HepG2 (cell line): ENCODE data around the gene CLEC10A. TPM values are rescaled to one million over a fixed set of nuclear protein-coding genes. Genes with fewer than 3 reads are reported as not detected.
"Not testable (repeated sequence)": the region's sequence is repeated elsewhere in the genome, so short reads cannot be mapped to it uniquely, and the experiment has no call there.

ENCODE experiments used
- ATAC-seq: fragments of 200-7000 bp; cut with Tn5 transposase; 3 replicates; pipeline ENCODE4 v1.9.1; 2020; ENCODE audit warnings: mild to moderate bottlenecking, moderate library complexity
- BruUV-seq: library from RNA; stranded (reverse); fragments of 400-500 nt; replicated peaks from 2 replicates; lab custom pipeline; 2021; lab: Mats Ljungman, UMichigan
- CTCF ChIA-PET: fragments of 300-600 bp; formaldehyde crosslinking; extraction: SDS; loops from one replicate; lab custom pipeline; 2021; ENCODE audit warnings: low total read pairs, inconsistent platforms, low intra/inter-chr PET ratio; lab: Yijun Ruan, JAX
- POLR2A ChIA-PET: fragments of 350-600 bp; sonication (Branson Sonifier 250); formaldehyde crosslinking; loops from one replicate; lab custom pipeline; 2020; ENCODE audit warnings: antibody characterized with exemption, inconsistent platforms; lab: Yijun Ruan, JAX
- DNase-seq: peaks from one replicate; pipeline ENCODE4 v3.0.0-alpha.2; 2015; ENCODE audit warnings: low spot score
- FAIRE-seq: peaks from 3 replicates; lab custom pipeline; 2011; peaks lifted over from hg19 to GRCh38; lab: Jason Lieb, UNC
- H2AFZ ChIP-seq: one replicate; pipeline ENCODE4 v1.6.1; 2011; ENCODE audit warnings: low read length, inconsistent platforms
- H3K27ac ChIP-seq: fragments of 300-600 bp; 3 replicates; pipeline ENCODE4 v1.8.0; 2011; ENCODE audit warnings: mixed run types, mild to moderate bottlenecking, mixed read lengths, low read length, inconsistent platforms; ENCODE audit not compliant: insufficient read depth; ENCODE audit errors: extremely low read length
- H3K27me3 ChIP-seq, 2 experiments: fragments of 200-600 bp in 1 of 2; 2 replicates in 1 of 2; 3 replicates in 1 of 2; pipeline versions ENCODE4 v1.6.0 to v1.8.0; 2011; ENCODE audit warnings: low read length in 2 of 2, mild to moderate bottlenecking in 2 of 2, moderate library complexity in 2 of 2, inconsistent platforms in 1 of 2; ENCODE audit not compliant: insufficient read depth in 2 of 2, control insufficient read depth in 1 of 2
- H3K36me3 ChIP-seq, 2 experiments: fragments of 200-600 bp in 1 of 2; replicated peaks in 1 of 2; 2 replicates in 1 of 2; 3 replicates in 1 of 2; pipeline versions ENCODE4 v1.5.1 to v1.8.0; 2011; ENCODE audit warnings: low read length in 2 of 2, inconsistent platforms in 1 of 2; ENCODE audit not compliant: insufficient read depth in 2 of 2, control insufficient read depth in 1 of 2
- H3K4me1 ChIP-seq: 2 replicates; pipeline ENCODE4 v1.5.1; 2012; ENCODE audit warnings: low read length, inconsistent platforms; ENCODE audit not compliant: insufficient read depth
- H3K4me2 ChIP-seq: 2 replicates; pipeline ENCODE4 v1.6.0; 2011; ENCODE audit warnings: low read depth, low read length, inconsistent platforms
- H3K4me3 ChIP-seq, 3 experiments: fragments of 200-600 bp in 1 of 3; sonication (generic), shearing (Covaris generic) in 1 of 3; replicated peaks in 1 of 3; 2 replicates each; pipeline ENCODE4 v1.5.1; 2011 to 2016; ENCODE audit warnings: low read length in 3 of 3, inconsistent platforms in 2 of 3, low read depth in 2 of 3, mild to moderate bottlenecking in 2 of 3, control low read depth in 1 of 3, mixed read lengths in 1 of 3; ENCODE audit not compliant: insufficient read depth in 1 of 3
- H3K79me2 ChIP-seq: one replicate; pipeline ENCODE4 v1.6.1; 2011; ENCODE audit warnings: low read length, inconsistent platforms; ENCODE audit not compliant: insufficient read depth
- H3K9ac ChIP-seq: 2 replicates; pipeline ENCODE4 v1.6.0; 2011; ENCODE audit warnings: mild to moderate bottlenecking, low read depth, low read length, inconsistent platforms; ENCODE audit not compliant: insufficient read depth
- H3K9me3 ChIP-seq: 2 replicates; pipeline ENCODE4 v1.5.1; 2012; ENCODE audit warnings: mild to moderate bottlenecking, low read length
- H4K20me1 ChIP-seq: 2 replicates; pipeline ENCODE4 v1.6.0; 2011; ENCODE audit warnings: inconsistent platforms, mild to moderate bottlenecking, low read length, moderate library complexity; ENCODE audit not compliant: insufficient read depth
- AGO2 ChIP-seq: fragments of 200-400 bp; formaldehyde crosslinking; optimal IDR thresholded peaks from 2 replicates; pipeline ENCODE3; 2017; ENCODE audit warnings: mild to moderate bottlenecking, low read depth, low read length, moderate library complexity
- RBFOX2 ChIP-seq: fragments of 200-400 bp; formaldehyde crosslinking; IDR thresholded peaks from 2 replicates; pipeline ENCODE4 v1.6.1; 2017; ENCODE audit warnings: low read depth, mild to moderate bottlenecking, low read length
- RBM22 ChIP-seq: fragments of 200-400 bp; formaldehyde crosslinking; optimal IDR thresholded peaks from 2 replicates; pipeline ENCODE3; 2017; ENCODE audit warnings: mild to moderate bottlenecking, low read length, moderate library complexity
- ZBTB38 ChIP-seq: sonication (generic); formaldehyde crosslinking; IDR thresholded peaks from 2 replicates; pipeline ENCODE4 v1.5.1; 2020; ENCODE audit warnings: mild to moderate bottlenecking, missing genetic modification reagents
- WGBS: methylation state at CpG from one replicate; pipeline ENCODE4 v1.1.6; 2017; ENCODE audit warnings: low lambda C conversion rate; 5-methylcytosine and 5-hydroxymethylcytosine counted together
- in situ Hi-C: cut with HindIII; loops from 2 replicates; pipeline ENCODE4 v1.10.0; 2017; ENCODE audit warnings: low pct_unique_long_range_greater_than_20kb; ENCODE audit not compliant: extremely low pct_ligation_motif_present
- intact Hi-C: fragments of 100-400 bp; cut with micrococcal nuclease; formaldehyde crosslinking; loops from one replicate; pipeline ENCODE4 v1.10.0; 2022; ENCODE audit not compliant: unreplicated experiment
- polyA plus RNA-seq, 8 experiments: library from polyadenylated mRNA; depleted of rRNA in 3 of 8; stranded (reverse) in 7 of 8; unstranded in 1 of 8; fragments of >200 nt; fragmentation: Illumina TruSeq in 4 of 8; extraction: Trizol in 4 of 8; gene quantifications; 2 replicates each; pipeline versions ENCODE4 v1.2.1 to v1.2.3, GENCODE V29; 2011 to 2016; ENCODE audit warnings: low read depth in 4 of 8, missing spikeins in 1 of 8, mixed read lengths in 1 of 8; ENCODE audit not compliant: insufficient read depth in 1 of 8
- total RNA-seq, 5 experiments: library from RNA; depleted of rRNA; stranded (reverse); fragments of >200 nt; fragmentation: Illumina TruSeq; extraction: Trizol; gene quantifications; 2 replicates each; pipeline ENCODE4 v1.2.3, GENCODE V29; 2016; ENCODE audit warnings: low read depth in 1 of 5
- TF ChIP-seq, protein P1 (sequence below): sonication (generic); formaldehyde crosslinking; IDR thresholded peaks from 2 replicates; pipeline ENCODE4 v1.5.1; 2020; ENCODE audit warnings: mild to moderate bottlenecking, missing genetic modification reagents, moderate library complexity
- TF ChIP-seq, protein P2 (sequence below): sonication (generic); formaldehyde crosslinking; IDR thresholded peaks from 2 replicates; pipeline ENCODE4 v1.4.0; 2020; ENCODE audit warnings: missing genetic modification reagents

CLEC10A gene
- total and polyA plus RNA-seq, 2 of the 13 experiments (the other 11 are each of a cell fraction or from before 2014, with no cell fraction given): 0.33 TPM; not detected in 1

DNA sequence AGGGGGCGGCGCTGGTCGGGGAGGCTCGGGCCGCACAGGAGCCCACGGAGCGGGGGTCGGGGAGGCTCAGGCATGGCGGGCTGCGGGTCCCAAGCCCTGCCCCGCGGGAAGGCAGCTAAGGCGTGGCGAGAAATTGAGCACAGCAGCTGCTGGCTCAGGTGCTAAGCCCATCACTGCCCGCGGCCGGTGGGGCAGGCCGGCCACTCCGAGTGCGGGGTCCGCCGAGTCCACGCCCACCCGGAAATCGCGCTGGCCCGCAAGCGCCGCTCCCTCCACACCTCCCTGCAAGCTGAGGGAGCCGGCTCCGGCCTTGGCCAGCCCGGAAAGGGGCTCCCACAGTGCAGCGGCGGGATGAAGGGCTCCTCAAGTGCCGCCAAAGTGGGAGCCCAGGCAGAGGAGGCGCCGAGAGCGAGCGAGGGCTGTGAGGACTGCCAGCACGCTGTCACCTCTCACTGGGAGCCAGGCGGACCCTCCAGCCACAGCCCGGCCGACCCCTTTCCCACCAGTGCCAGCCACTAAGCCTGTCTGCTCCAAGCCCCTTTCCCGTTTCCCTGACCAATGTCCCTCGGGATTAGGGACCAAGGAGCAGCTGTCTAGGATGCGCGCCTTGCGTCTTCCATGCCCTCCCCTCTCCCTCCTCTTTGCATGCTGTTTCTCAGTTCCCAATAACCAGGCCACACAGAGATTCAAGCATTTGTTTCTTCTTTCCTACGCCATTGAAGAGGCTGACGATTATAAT, 20.8 kb upstream of the CLEC10A start:
- H3K4me2 ChIP-seq, CTCF ChIA-PET, H4K20me1 ChIP-seq, H3K27ac ChIP-seq, H3K9me3 ChIP-seq, H3K79me2 ChIP-seq, H3K4me3 ChIP-seq, DNase-seq, H3K9ac ChIP-seq, BruUV-seq, intact Hi-C loops, FAIRE-seq, H3K4me1 ChIP-seq, H2AFZ ChIP-seq, H3K27me3 ChIP-seq, in situ Hi-C loops: not testable (repeated sequence)
- POLR2A ChIA-PET: interaction anchor here (0.9 to 3.8 kb wide), 6 partner anchors 10 to 35 kb away, joined by 3 to 59 read pairs (median 6); partner anchors contain the start of gene ASGR2
- TF ChIP-seq, protein P1, sequence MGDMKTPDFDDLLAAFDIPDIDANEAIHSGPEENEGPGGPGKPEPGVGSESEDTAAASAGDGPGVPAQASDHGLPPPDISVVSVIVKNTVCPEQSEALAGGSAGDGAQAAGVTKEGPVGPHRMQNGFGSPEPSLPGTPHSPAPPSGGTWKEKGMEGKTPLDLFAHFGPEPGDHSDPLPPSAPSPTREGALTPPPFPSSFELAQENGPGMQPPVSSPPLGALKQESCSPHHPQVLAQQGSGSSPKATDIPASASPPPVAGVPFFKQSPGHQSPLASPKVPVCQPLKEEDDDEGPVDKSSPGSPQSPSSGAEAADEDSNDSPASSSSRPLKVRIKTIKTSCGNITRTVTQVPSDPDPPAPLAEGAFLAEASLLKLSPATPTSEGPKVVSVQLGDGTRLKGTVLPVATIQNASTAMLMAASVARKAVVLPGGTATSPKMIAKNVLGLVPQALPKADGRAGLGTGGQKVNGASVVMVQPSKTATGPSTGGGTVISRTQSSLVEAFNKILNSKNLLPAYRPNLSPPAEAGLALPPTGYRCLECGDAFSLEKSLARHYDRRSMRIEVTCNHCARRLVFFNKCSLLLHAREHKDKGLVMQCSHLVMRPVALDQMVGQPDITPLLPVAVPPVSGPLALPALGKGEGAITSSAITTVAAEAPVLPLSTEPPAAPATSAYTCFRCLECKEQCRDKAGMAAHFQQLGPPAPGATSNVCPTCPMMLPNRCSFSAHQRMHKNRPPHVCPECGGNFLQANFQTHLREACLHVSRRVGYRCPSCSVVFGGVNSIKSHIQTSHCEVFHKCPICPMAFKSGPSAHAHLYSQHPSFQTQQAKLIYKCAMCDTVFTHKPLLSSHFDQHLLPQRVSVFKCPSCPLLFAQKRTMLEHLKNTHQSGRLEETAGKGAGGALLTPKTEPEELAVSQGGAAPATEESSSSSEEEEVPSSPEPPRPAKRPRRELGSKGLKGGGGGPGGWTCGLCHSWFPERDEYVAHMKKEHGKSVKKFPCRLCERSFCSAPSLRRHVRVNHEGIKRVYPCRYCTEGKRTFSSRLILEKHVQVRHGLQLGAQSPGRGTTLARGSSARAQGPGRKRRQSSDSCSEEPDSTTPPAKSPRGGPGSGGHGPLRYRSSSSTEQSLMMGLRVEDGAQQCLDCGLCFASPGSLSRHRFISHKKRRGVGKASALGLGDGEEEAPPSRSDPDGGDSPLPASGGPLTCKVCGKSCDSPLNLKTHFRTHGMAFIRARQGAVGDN (CRISPR knock-in tag): 0 out of 2 replicates have a peak, but pooled peaks have one; percentile 19
- peak; percentile 51 for TF ChIP-seq RBM22
- TF ChIP-seq RBFOX2: peak; percentile 90
- TF ChIP-seq, protein P2, sequence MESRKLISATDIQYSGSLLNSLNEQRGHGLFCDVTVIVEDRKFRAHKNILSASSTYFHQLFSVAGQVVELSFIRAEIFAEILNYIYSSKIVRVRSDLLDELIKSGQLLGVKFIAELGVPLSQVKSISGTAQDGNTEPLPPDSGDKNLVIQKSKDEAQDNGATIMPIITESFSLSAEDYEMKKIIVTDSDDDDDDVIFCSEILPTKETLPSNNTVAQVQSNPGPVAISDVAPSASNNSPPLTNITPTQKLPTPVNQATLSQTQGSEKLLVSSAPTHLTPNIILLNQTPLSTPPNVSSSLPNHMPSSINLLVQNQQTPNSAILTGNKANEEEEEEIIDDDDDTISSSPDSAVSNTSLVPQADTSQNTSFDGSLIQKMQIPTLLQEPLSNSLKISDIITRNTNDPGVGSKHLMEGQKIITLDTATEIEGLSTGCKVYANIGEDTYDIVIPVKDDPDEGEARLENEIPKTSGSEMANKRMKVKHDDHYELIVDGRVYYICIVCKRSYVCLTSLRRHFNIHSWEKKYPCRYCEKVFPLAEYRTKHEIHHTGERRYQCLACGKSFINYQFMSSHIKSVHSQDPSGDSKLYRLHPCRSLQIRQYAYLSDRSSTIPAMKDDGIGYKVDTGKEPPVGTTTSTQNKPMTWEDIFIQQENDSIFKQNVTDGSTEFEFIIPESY: peak; percentile 16
- peak; percentile 92 for TF ChIP-seq AGO2
- TF ChIP-seq ZBTB38 (CRISPR knock-in tag): peak; percentile 92
- ATAC-seq: peak; percentile 24
- WGBS: over 99% methylated on average over 25 of the region's 50 CpGs
- H3K36me3 ChIP-seq: peaks cover 18 to 43% of the 10 kb centered on the region in 2 experiments
